HFF-Myc (cell line): ENCODE measurements around the gene PTPN21.

Experiments
- DNase-seq: peaks from one replicate; pipeline ENCODE4 v3.0.0-alpha.2; 2011; ENCODE audit warnings: low read depth; ENCODE audit errors: extremely low read depth
- H3K4me3 ChIP-seq: replicated peaks from 2 replicates; pipeline ENCODE4 v1.5.1; 2011; ENCODE audit warnings: low read depth, mild to moderate bottlenecking, control low read depth, low read length
- TF ChIP-seq, protein P1 (sequence below): IDR thresholded peaks from 2 replicates; pipeline ENCODE4 v1.5.1; 2012; ENCODE audit warnings: mild to moderate bottlenecking, low read depth, low read length, control low read depth; ENCODE audit errors: missing control alignments

PTPN21 gene

DNA sequence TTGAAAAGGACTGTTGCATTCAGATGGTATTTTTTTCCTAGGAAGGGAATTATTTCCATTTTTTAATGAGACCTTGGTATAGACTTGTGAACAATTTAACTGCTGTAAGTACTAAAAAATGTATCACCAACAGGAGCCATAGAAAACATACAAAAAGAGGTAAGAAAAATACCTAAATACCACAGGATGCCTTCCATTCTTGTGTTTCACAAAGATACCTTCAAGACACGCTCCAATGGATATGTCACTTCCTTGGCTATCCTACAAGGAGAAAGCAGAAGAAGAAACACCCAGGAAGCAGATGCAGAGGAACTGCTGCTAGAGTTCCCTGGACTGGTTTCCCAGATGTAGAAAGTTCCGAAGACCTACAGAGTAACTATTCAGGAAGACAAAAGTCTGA is 54.2 kb downstream of the PTPN21 start:
- H3K4me3 ChIP-seq, result no peak overlapping the region
- TF ChIP-seq, protein P1, sequence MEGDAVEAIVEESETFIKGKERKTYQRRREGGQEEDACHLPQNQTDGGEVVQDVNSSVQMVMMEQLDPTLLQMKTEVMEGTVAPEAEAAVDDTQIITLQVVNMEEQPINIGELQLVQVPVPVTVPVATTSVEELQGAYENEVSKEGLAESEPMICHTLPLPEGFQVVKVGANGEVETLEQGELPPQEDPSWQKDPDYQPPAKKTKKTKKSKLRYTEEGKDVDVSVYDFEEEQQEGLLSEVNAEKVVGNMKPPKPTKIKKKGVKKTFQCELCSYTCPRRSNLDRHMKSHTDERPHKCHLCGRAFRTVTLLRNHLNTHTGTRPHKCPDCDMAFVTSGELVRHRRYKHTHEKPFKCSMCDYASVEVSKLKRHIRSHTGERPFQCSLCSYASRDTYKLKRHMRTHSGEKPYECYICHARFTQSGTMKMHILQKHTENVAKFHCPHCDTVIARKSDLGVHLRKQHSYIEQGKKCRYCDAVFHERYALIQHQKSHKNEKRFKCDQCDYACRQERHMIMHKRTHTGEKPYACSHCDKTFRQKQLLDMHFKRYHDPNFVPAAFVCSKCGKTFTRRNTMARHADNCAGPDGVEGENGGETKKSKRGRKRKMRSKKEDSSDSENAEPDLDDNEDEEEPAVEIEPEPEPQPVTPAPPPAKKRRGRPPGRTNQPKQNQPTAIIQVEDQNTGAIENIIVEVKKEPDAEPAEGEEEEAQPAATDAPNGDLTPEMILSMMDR, result no peak
- no peak for DNase-seq

DNA sequence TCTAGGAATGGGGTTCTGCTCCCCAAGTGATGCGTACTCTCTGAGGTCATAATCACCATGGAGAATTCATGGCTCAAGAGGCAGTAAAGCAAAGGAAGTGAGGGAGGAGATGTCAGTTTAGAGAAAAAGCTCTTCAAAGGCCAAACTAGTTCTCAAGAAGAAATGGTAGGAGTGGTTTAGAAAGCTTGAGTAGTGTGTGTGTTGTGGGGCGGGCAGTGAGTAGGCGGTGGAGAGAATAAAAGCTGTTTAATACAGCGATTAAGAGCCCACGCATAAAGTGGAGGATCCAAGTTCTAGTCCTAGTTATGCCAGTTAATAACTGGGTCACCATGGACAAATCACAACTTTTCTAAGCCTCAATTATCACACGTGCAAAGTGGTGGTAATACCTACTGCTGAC is 55.6 kb downstream of the PTPN21 start:
- no peak overlapping the region for H3K4me3 ChIP-seq
- no peak for DNase-seq
- TF ChIP-seq, protein P1, result no peak

DNA sequence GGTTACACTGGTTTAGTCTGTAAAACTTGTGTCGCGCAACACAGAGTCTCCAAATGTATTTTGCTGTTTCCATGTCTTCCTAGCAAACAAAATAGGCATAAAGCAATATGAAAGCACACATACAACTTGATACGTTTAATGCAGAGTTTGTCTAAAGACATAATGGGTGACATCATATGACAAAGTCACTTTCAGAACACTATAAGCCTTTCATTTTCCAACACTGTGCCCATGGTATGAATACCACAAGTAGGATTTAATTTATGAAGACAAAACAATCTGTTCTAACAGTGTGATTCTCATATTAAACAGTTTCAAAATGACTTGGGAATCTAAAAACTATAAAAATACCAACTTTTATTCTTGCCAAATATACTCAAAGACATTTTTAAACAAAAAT is 58.4 kb downstream of the PTPN21 start:
- no peak for DNase-seq
- TF ChIP-seq, protein P1, result no peak
- no peak overlapping the region for H3K4me3 ChIP-seq

DNA sequence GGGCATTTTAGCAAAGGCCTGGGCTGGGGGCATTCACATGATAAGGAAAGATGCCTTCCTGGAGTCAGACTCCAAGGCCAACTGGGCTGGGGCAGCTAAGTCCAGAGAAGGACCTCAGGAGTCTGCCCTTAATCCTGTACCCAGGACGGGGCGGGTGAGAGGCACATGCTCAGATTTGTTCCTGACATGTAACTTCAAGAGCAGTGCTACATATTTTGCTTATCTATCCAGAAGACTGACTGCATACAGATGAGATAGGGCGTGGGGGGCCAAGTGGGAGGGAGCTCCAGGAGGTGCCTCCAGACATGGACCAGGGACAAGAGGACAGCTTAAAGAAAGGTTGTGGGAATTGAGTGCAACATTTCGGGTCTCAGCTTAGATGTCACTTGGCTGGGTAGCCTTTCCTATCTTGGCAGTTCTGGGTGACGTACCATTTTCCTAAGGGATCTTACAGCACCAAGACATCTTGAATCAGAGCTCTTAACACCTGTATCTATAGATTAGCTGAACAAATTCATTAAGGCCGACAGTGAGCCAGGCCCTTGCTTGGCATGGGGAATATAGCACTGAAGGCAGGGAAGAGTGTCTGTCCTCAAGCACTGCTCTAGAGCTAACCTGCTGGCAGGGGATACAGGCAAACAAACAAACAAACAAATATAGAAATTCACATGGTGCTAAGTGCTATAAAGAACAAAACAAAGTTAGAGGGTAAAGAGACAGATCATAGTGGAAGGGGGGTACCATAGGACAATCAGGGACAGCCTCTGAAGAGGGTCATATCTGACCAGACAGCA is 61.2 kb downstream of the PTPN21 start:
- TF ChIP-seq, protein P1, result no peak
- H3K4me3 ChIP-seq, result no peak overlapping the region
- DNase-seq, result no peak

- DNase-seq, result peak; percentile 67
- TF ChIP-seq, protein P1, result peak; percentile 84
- no peak overlapping the region for H3K4me3 ChIP-seq
Measured at GRCh38 chr14:88492272-88493089, 62.3 kb downstream of the PTPN21 start.

DNA sequence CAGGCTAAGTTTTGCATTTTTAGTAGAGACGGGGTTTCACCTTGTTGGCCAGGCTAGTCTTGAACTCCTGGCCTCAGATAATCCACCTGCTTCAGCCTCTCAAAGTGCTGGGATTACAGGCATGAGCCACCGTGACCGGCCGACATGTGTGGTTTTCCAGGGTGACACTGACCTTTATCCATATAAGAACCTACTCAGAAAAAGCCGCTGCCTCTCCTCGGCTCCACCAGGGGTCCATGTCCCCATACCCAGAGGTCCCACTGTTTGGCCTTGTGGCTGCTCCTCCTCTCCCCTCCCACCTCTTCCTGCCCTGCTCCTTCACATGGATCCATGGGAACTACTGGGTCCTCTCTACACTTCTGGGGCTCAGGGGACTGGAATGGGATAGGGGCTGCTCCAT is 64.6 kb downstream of the PTPN21 start:
- DNase-seq, result no peak
- H3K4me3 ChIP-seq, result no peak overlapping the region
- TF ChIP-seq, protein P1, result no peak
